Measurements from ENCODE around the gene SOX6.
"Not testable (repeated sequence)": the region's sequence is repeated elsewhere in the genome, so short reads cannot be mapped to it uniquely, and the experiment has no call there.

Gene SOX6

DNA sequence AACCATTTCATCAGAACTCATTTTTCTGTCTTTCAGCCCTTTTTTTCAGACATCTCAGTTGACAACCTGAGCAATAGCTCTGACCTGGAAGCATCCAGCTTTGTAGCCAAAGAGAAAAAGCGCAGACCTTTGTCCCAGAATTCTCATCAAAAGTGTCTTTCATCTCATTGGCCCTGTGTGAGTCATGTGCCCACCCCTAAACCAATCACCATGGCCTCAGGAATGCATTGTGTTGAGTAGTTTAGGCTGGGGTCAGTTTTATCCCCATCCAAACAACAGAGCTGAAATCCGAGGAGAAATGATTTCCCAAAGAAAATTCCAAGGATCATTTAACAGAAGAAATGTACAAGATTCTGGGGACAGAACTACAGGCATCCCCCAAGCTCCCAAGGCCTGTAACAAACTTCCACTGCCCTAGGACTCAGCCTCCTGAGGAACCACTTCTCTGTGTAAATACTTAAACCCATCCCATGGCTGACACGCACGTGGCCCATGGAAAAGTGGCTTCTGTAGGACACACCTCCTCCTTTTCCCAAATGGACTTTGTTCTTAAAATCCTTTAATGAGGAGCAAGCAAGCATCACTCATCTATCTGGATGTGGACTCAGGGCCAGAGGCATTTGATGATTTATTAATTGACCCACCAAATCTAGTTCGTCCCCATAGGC, 429.0 kb downstream of the SOX6 start:
- DNase-seq (no peak), ATAC-seq (no peak)
- Mint-ChIP-seq H3K36me3 (ENCODE audit: low read depth) (no peaks in the 10 kb centered on the region), H3K4me1 (no peaks in the 10 kb centered on the region), H3K27me3 (no peaks in the 10 kb centered on the region), H3K27ac (no peak overlapping the region), H3K9me3 (peaks cover 4% of the 10 kb centered on the region), H3K4me3 (no peak overlapping the region)

DNA sequence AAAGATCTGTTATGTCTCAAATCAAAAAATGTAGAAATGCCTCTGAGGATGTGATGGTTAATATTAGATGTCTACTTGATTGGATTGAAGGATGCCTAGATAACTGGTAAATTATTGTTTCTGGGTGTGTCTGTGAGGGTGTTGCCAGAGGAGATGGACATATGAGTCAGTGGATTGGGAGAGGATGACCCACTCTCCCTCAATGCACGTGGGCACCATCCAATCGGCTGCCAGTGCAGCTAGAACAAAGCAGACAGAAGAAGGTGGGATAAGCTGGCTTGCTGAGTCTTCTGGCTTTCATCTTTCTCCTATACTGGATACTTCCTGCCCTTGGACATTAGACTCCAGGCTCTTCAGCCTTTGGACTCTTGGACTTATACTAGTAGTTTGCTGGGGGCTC, 430.3 kb downstream of the SOX6 start:
- no peaks in the 10 kb centered on the region for H3K9me3 Mint-ChIP-seq
- no peak overlapping the region for H3K27ac Mint-ChIP-seq
- H3K27me3 Mint-ChIP-seq: no peaks in the 10 kb centered on the region
- ATAC-seq (no peak), DNase-seq (no peak)
- H3K4me3 Mint-ChIP-seq: no peak overlapping the region
- H3K36me3 Mint-ChIP-seq (ENCODE audit: low read depth): no peaks in the 10 kb centered on the region
- no peaks in the 10 kb centered on the region for H3K4me1 Mint-ChIP-seq

GRCh38 chr11:15923183-15923582, 433.2 kb downstream of the SOX6 start:
- no peaks in the 10 kb centered on the region for H3K27me3 Mint-ChIP-seq
- no peaks in the 10 kb centered on the region for H3K4me1 Mint-ChIP-seq
- H3K9me3 Mint-ChIP-seq: no peaks in the 10 kb centered on the region
- DNase-seq (no peak), ATAC-seq (no peak)
- no peaks in the 10 kb centered on the region for H3K36me3 Mint-ChIP-seq (ENCODE audit: low read depth)
- no peak overlapping the region for H3K4me3 Mint-ChIP-seq
- H3K27ac Mint-ChIP-seq: no peak overlapping the region

DNA sequence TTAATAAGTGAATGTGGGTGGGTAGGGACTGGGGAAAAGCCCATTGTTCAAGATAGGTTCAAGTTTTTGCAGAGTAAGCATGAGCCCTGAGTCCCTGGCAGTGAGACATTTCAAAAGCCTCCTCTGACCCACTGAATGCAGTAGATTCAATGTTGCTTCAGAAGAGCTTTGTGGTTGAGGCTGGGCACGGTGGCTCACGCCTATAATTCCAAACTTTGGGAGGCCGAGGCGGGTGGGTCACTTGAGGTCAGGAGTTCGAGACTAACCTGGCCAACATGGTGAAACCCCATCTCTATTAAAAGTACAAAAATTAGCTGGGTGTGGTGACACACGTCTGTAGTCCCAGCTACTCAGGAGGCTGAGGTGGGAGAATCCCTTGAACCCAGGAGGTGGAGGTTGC, 433.6 kb downstream of the SOX6 start:
- H3K9me3 Mint-ChIP-seq: not testable (repeated sequence)

DNA sequence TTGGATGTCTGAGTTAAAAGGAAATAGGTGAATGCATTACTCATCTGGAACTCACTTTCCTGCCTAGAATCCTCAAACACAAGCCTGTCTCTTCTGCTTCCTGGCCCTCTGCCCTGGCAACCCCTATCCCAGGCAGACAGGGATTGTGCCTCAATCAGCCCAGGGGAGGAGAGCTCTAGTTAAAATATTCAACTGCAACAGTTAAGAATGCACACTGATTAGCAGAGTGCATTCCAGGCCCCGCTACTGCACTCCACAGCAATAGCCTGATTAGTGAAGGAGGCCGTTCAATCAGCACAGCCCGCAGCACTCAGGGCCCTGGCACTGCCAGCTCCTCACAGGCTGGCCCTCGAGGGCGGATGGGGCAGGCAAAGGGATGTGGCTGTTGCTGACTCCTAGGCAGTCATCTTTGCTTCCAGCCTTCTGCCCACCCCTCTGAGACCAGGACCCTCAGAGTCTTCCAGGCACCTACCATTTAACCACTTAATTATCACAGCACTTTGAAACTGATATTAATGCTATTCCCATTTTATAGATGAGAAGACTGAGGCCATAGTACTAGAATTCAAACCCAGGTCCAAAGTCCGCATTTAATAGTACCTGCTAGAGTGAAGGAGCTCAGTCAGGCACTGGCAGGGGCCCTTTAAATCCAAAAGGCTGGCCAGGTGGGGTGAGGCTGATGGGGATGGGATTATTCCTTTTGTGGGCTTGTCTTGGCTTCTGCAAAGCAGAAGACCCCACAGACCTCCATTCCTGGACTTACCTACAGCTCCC, 435.3 kb downstream of the SOX6 start:
- ATAC-seq (no peak), DNase-seq (no peak)
- Mint-ChIP-seq H3K9me3 (no peaks in the 10 kb centered on the region), H3K4me3 (no peak overlapping the region), H3K4me1 (no peaks in the 10 kb centered on the region), H3K27me3 (no peaks in the 10 kb centered on the region), H3K36me3 (ENCODE audit: low read depth) (no peaks in the 10 kb centered on the region), H3K27ac (no peak overlapping the region)

More for the DNA sequence above, 433.6 kb downstream of the SOX6 start:
- not testable (repeated sequence) for H3K4me3 Mint-ChIP-seq; DNase-seq; H3K36me3 Mint-ChIP-seq (ENCODE audit: low read depth); H3K27me3 Mint-ChIP-seq; H3K4me1 Mint-ChIP-seq; ATAC-seq; H3K27ac Mint-ChIP-seq

DNA sequence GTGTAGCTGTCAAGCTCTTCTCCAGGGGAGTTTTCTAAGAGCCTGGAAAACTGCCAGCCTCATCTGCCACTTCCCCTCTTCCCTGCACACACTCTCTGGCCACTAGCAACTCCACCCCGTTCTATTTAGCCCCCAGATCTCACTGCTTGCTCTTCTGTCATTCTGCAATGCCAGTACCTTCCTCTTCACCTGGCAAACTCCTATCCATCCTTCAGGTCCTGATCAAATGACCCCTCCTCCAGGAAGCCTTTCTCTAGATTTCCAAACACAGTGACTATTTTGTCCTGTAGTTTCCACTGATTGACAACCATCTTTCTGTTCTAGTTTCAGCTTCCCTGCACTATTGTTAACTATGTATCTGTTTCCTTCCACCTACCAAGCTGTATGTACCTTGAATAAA, 437.7 kb downstream of the SOX6 start:
- no peak overlapping the region for H3K27ac Mint-ChIP-seq
- H3K4me3 Mint-ChIP-seq: no peak overlapping the region
- no peak for DNase-seq
- H3K27me3 Mint-ChIP-seq: no peaks in the 10 kb centered on the region
- no peak for ATAC-seq
- no peaks in the 10 kb centered on the region for H3K9me3 Mint-ChIP-seq
- no peaks in the 10 kb centered on the region for H3K36me3 Mint-ChIP-seq (ENCODE audit: low read depth)
- H3K4me1 Mint-ChIP-seq: no peaks in the 10 kb centered on the region

DNA sequence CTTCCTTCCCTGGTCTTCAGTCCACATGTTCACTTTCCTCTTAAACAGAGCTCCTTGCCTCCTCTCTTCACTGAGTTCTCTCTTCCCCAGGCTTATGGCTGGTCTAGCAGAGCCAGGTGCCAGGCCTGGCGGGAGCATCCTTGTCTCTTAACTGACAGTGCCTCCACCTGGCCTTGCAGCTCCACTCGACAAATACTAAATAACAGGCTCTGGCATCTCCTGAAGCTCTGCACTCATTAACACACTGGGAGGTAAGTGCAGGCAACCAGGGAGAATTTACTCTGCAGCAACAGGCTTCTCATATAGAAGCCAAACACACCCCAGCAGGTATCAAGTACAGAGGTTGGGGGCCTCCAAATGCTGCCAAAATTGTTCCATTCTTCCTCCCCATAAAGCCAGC, 438.1 kb downstream of the SOX6 start:
- no peak for DNase-seq
- H3K27ac Mint-ChIP-seq: no peak overlapping the region
- no peak overlapping the region for H3K4me3 Mint-ChIP-seq
- H3K36me3 Mint-ChIP-seq (ENCODE audit: low read depth): no peaks in the 10 kb centered on the region
- no peaks in the 10 kb centered on the region for H3K27me3 Mint-ChIP-seq
- no peaks in the 10 kb centered on the region for H3K4me1 Mint-ChIP-seq
- no peaks in the 10 kb centered on the region for H3K9me3 Mint-ChIP-seq
- no peak for ATAC-seq

Measured in activated naive CD8-positive, alpha-beta T cell treated with anti-CD3 and anti-CD28 coated beads, Interleukin-2, amount 50 U/mL, for 24 hours (primary cell).